DND-41 (cell line): ENCODE measurements around the gene MICALL2.

Source experiments
- ATAC-seq: fragments of 200-7000 bp; cut with Tn5 transposase; 3 replicates; pipeline ENCODE4 v1.9.1; 2021; ENCODE audit warnings: low read depth; ENCODE audit not compliant: insufficient read depth
- DNase-seq: peaks from one replicate; pipeline ENCODE4 v3.0.0-alpha.2; 2020
- H2AFZ ChIP-seq: 2 replicates; pipeline ENCODE4 v1.6.0; 2012; ENCODE audit warnings: low read depth, low read length
- H3K27ac ChIP-seq: 2 replicates; pipeline ENCODE4 v1.5.1; 2012; ENCODE audit warnings: low read length, inconsistent platforms
- H3K27me3 ChIP-seq: fragments of 200-600 bp; sonication (generic); 2 replicates; pipeline ENCODE4 v1.6.0; 2012; ENCODE audit warnings: low read length, mild to moderate bottlenecking, inconsistent platforms; ENCODE audit not compliant: insufficient read depth, poor library complexity
- H3K36me3 ChIP-seq: 2 replicates; pipeline ENCODE4 v1.5.1; 2012; ENCODE audit warnings: low read length, inconsistent platforms; ENCODE audit not compliant: insufficient read depth
- H3K4me1 ChIP-seq: 2 replicates; pipeline ENCODE4 v1.5.1; 2012; ENCODE audit warnings: mild to moderate bottlenecking, low read length; ENCODE audit not compliant: insufficient read depth
- H3K4me2 ChIP-seq: 2 replicates; pipeline ENCODE4 v1.6.0; 2012; ENCODE audit warnings: mild to moderate bottlenecking, moderate library complexity, low read length, inconsistent platforms; ENCODE audit not compliant: insufficient read depth
- H3K4me3 ChIP-seq, 2 experiments: fragments of 200-600 bp in 1 of 2; shearing (Covaris generic) in 1 of 2; 2 replicates each; pipeline ENCODE4 v1.5.1; 2012 to 2016; ENCODE audit warnings: inconsistent platforms in 2 of 2, low read length in 2 of 2, mild to moderate bottlenecking in 2 of 2, low read depth in 1 of 2, moderate library complexity in 1 of 2
- H3K79me2 ChIP-seq: 2 replicates; pipeline ENCODE4 v1.6.0; 2012; ENCODE audit warnings: low read length, inconsistent platforms; ENCODE audit not compliant: insufficient read depth
- H3K9ac ChIP-seq: 2 replicates; pipeline ENCODE4 v1.6.0; 2012; ENCODE audit warnings: low read depth, mild to moderate bottlenecking, inconsistent platforms, low read length, moderate library complexity
- H3K9me3 ChIP-seq: 2 replicates; pipeline ENCODE4 v1.5.1; 2012; ENCODE audit warnings: low read length, moderate library complexity, mild to moderate bottlenecking, inconsistent platforms; ENCODE audit not compliant: insufficient read depth, severe bottlenecking
- H4K20me1 ChIP-seq: 2 replicates; pipeline ENCODE4 v1.6.0; 2012; ENCODE audit warnings: low read length; ENCODE audit not compliant: insufficient read depth
- CTCF ChIP-seq: IDR thresholded peaks from 2 replicates; pipeline ENCODE4 v1.5.1; 2012; ENCODE audit warnings: borderline replicate concordance, low read length, moderate library complexity, mild to moderate bottlenecking; ENCODE audit not compliant: poor library complexity, severe bottlenecking; ENCODE audit errors: extremely low read depth
- EZH2 ChIP-seq: IDR thresholded peaks from 3 replicates; pipeline ENCODE4 v1.6.1; 2012; ENCODE audit warnings: borderline replicate concordance, low read depth, mild to moderate bottlenecking, moderate library complexity, low read length, inconsistent platforms; ENCODE audit not compliant: severe bottlenecking

MICALL2 gene

DNA sequence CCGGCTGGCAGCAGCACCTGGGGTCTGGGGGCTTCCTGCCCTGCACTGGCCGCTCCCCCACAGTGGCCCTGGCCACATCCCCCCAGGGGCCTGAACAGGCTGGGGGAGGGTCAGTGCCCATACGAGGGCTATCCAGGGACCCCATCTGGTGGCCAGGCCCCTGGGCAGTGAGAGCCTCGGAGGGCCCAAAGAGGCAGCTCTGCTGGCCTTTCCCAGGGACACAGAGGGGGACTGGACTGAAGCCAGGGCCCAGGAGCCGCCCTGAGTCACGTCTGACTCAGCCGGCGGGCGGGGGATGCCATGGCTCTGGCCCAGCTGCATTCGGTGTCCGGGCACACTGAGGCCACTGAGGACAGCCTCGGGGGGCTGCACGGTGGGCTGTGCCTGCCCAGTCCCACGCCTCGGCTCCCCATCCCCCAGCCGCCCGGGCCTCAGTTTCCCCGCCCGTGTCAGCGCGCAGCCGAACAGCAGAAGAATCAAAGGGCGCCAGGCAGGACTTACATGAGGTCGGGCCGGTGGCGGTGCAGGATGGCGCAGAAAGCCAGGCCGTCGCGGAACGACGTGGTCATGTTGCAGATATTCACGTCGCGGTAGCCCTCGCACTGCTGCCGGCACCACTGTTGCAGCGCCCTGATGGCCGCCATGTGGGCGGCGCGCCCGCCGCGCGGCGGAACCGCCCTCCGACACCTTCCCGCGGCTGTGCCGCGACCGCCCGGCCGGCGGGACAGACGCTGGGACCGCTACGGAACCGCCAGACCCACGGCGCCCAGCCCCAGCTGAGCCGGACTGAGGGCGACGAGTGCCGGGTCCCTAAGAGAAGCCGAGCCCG is at the start of gene MICALL2:
TSS of gene MICALL2 (minus strand) at position 788 of the 829 bp plus-strand sequence. CDS start at position 644, 144 bp downstream.
- H4K20me1 ChIP-seq: peaks cover 3% of the 10 kb centered on the region
- peak within 1 kb of the TSS; percentile 40; the same call in 1 of the 2 replicates for H3K27ac ChIP-seq
- no peaks in the 10 kb centered on the region for H3K36me3 ChIP-seq
- H3K9me3 ChIP-seq: no peaks in the 10 kb centered on the region
- H3K4me3 ChIP-seq: peak within 1 kb of the TSS; percentile 69 to 95
- no peaks in the 10 kb centered on the region for H3K27me3 ChIP-seq
- H3K9ac ChIP-seq: peak within 1 kb of the TSS; percentile 59
- peak within 1 kb of the TSS; percentile 100 for H3K4me2 ChIP-seq
- H2AFZ ChIP-seq: peak within 1 kb of the TSS; percentile 90
- peak; percentile 16 for DNase-seq
- H3K79me2 ChIP-seq: no peaks in the 10 kb centered on the region
- TF ChIP-seq CTCF (no peak), EZH2 (no peak)
- ATAC-seq: peak; percentile 39
- H3K4me1 ChIP-seq: peaks cover 24% of the 10 kb centered on the region

DNA sequence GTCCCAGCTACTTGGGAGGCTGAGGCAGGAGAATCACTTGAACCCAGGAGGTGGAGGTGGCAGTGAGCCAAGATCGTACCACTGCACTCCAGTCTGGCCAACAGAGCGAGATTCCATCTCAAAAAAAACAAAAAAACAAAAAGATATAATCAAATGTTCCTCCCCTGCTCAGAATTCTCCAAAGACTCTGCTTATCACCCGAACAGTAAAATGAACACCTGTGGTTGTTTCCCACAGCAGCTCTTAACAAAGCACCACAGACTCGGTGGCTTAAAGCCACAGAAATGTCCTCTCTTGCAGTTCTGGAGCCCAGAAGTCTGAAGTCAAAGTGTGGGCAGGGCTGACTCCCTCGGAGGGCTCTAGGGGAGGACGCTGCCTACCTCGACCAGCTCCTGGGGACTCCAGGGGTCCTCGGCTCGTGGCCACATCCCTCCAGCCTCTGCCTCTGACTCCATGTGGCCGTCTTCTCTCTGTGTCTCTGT is 49.0 kb upstream of the MICALL2 start:
- no peak overlapping the region for H3K4me2 ChIP-seq
- peaks cover 70% of the 10 kb centered on the region for H3K4me1 ChIP-seq
- H3K27me3 ChIP-seq: no peaks in the 10 kb centered on the region
- H3K4me3 ChIP-seq: no peak overlapping the region
- no peak overlapping the region for H2AFZ ChIP-seq
- H3K27ac ChIP-seq: peak overlapping the region; percentile 3
- H3K9ac ChIP-seq: no peak overlapping the region
- H3K9me3 ChIP-seq: no peaks in the 10 kb centered on the region
- DNase-seq (peak; percentile 71), ATAC-seq (peak; percentile 32)
- peaks cover 7% of the 10 kb centered on the region for H4K20me1 ChIP-seq
- no peak for TF ChIP-seq EZH2
- TF ChIP-seq CTCF: no peak
- peaks cover 10% of the 10 kb centered on the region for H3K79me2 ChIP-seq
- peaks cover 6% of the 10 kb centered on the region; the same call in 1 of the 2 replicates for H3K36me3 ChIP-seq

- H2AFZ ChIP-seq: no peak overlapping the region
- peaks cover 29% of the 10 kb centered on the region for H4K20me1 ChIP-seq
These were observed 46.7 kb upstream of the MICALL2 start for GRCh38 chr7:1505731-1506550.

More at GRCh38 chr7:1505731-1506550, 46.7 kb upstream of the MICALL2 start:
- ATAC-seq (no peak), DNase-seq (peak; percentile 23)
- TF ChIP-seq CTCF (no peak), EZH2 (no peak)
- peak overlapping the region; percentile 64 for H3K4me2 ChIP-seq
- peaks cover 66% of the 10 kb centered on the region for H3K4me1 ChIP-seq
- H3K79me2 ChIP-seq: peaks cover 33% of the 10 kb centered on the region
- no peak overlapping the region for H3K4me3 ChIP-seq
- H3K36me3 ChIP-seq: peaks cover 26% of the 10 kb centered on the region
- H3K9me3 ChIP-seq: no peaks in the 10 kb centered on the region
- H3K27me3 ChIP-seq: no peaks in the 10 kb centered on the region
- H3K9ac ChIP-seq: peak overlapping the region; percentile 96
- peak overlapping the region; percentile 12; the same call in 1 of the 2 replicates for H3K27ac ChIP-seq
